Measurements from ENCODE around the gene AK8. TPM values are rescaled to one million over a fixed set of nuclear protein-coding genes. Genes with fewer than 3 reads are reported as not detected.

The AK8 gene
- polyA plus RNA-seq, 1 of the 3 experiments (the other 2 are of a cell fraction), result 0.77 TPM

DNA sequence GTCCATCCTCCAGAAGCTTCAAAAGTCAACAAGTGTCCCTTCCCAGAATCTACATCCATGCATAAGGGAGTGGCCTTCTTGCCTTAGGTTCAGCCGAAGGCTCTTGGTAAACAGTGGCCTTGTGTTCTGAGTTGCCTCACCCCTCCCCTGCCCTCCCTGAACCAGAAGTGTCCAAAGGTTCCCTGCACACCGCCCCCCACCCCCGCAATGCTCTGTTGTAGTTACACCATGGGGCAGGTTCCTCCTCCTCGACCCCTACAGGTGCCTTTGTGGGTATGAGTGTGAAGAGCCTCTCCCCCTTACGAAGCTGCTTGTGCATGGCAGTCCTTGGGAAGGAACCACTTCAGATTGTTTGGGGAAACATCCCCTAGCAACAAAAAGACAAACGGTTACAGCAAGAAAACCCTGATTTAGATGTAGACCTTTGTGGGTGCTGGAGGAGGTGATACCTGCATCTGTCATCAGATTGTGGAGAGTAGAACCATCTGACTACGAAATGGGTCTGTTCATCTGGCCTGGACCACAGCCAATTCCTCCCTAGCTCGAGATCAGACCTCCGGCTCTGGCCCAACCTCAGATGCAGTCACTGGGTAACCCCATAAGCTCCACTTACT, 7.7 kb upstream of the AK8 start (continued):
- TF ChIP-seq, protein P1, sequence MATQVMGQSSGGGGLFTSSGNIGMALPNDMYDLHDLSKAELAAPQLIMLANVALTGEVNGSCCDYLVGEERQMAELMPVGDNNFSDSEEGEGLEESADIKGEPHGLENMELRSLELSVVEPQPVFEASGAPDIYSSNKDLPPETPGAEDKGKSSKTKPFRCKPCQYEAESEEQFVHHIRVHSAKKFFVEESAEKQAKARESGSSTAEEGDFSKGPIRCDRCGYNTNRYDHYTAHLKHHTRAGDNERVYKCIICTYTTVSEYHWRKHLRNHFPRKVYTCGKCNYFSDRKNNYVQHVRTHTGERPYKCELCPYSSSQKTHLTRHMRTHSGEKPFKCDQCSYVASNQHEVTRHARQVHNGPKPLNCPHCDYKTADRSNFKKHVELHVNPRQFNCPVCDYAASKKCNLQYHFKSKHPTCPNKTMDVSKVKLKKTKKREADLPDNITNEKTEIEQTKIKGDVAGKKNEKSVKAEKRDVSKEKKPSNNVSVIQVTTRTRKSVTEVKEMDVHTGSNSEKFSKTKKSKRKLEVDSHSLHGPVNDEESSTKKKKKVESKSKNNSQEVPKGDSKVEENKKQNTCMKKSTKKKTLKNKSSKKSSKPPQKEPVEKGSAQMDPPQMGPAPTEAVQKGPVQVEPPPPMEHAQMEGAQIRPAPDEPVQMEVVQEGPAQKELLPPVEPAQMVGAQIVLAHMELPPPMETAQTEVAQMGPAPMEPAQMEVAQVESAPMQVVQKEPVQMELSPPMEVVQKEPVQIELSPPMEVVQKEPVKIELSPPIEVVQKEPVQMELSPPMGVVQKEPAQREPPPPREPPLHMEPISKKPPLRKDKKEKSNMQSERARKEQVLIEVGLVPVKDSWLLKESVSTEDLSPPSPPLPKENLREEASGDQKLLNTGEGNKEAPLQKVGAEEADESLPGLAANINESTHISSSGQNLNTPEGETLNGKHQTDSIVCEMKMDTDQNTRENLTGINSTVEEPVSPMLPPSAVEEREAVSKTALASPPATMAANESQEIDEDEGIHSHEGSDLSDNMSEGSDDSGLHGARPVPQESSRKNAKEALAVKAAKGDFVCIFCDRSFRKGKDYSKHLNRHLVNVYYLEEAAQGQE (IDR thresholded peaks at IDR 0.05; ENCODE audit: low read depth, low read length), result no peak
- TF ChIP-seq, protein P2, sequence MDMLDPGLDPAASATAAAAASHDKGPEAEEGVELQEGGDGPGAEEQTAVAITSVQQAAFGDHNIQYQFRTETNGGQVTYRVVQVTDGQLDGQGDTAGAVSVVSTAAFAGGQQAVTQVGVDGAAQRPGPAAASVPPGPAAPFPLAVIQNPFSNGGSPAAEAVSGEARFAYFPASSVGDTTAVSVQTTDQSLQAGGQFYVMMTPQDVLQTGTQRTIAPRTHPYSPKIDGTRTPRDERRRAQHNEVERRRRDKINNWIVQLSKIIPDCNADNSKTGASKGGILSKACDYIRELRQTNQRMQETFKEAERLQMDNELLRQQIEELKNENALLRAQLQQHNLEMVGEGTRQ (IDR thresholded peaks at IDR 0.05; ENCODE audit: borderline replicate concordance, low read depth, low read length), result no peak
- TF ChIP-seq ELF1 (IDR thresholded peaks at IDR 0.05), result no peak

DNA sequence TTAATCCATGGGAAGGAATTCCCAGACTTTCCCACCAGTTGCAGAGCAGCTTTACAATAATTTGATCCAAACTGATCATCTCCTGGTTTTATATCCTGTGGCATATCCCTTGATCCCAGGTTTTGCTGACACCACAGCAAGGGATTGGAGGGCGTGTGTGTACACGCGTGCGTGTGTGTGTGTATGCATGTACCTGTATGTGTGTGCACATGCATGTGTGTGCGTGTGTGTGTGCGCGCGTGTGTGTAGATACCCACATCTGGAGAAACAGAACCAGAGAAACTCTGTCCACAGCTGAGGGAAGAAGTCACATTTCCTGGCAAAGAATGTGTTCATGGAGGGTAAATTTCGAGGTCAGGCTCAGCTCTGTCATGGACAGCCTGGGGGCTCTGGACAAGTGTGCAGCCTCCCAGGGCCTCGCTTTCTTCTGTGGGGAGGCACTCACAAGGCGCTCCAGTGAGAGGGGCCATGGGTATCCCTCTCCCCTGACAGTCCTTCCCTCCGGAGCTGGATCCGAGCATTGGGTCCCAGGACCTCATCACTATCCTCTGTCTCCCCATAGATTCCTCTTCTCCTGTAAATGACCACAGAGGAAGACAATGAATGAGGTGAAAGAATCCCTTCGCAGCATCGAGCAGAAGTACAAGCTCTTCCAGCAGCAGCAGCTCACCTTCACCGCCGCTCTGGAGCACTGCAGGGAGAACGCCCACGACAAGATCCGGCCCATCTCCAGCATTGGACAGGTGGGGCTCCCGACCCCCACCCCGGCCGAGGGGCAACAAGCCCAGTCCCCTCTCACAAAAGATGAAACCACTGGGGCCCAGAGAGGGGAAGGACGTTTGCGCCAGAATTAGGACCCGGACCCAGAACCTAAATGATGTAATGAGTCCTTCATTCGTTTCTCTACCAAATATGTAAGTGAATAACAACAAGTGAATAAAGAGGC, 5.5 kb upstream of the AK8 start:
- ChIA-PET CTCF (interaction anchor here (1.2 to 4.7 kb wide), 2 partner anchors 19 to 34 kb away, joined by 3 to 26 read pairs; no protein-coding TSS in a partner anchor), POLR2A (no interaction called here)
- 90% methylated on average over 18 of the region's 27 CpGs for WGBS (ENCODE audit: low lambda C conversion rate)
- no peaks in the 10 kb centered on the region for H3F3A ChIP-seq (replicated peaks; ENCODE audit: insufficient read depth)
- H3K27me3 ChIP-seq (ENCODE audit: insufficient read depth), result no peaks in the 10 kb centered on the region
- DNase-seq, result no peak
- no peaks in the 10 kb centered on the region for H3K79me2 ChIP-seq (ENCODE audit: insufficient read depth)
- H3K4me1 ChIP-seq (ENCODE audit: control insufficient read depth in 1 of 2, insufficient read depth in 2 of 2, low read depth in 1 of 2, low read length in 1 of 2), result no peaks in the 10 kb centered on the region; a peak in 1 of 4 replicates
- no peaks in the 10 kb centered on the region for H4K20me1 ChIP-seq (ENCODE audit: insufficient read depth)
- no peak overlapping the region for H3K4me3 ChIP-seq (ENCODE audit: low read depth in 2 of 2, low read length in 1 of 2)
- no peak overlapping the region for H3K27ac ChIP-seq (ENCODE audit: low read depth in 2 of 2, low read length in 1 of 2)
- H3K9me3 ChIP-seq, result no peaks in the 10 kb centered on the region
- no peak overlapping the region for H3K4me2 ChIP-seq
- H3K9me2 ChIP-seq, result no peaks in the 10 kb centered on the region
- H2AFZ ChIP-seq (ENCODE audit: low read depth), result no peak overlapping the region
- no peaks in the 10 kb centered on the region for H3K36me3 ChIP-seq (replicated peaks in 1 of 2; ENCODE audit: control insufficient read depth in 1 of 2, insufficient read depth in 2 of 2, low read length in 1 of 2)
- no peak overlapping the region for H3K9ac ChIP-seq
- TF ChIP-seq, protein P1 (IDR thresholded peaks at IDR 0.05; ENCODE audit: low read depth, low read length), result no peak
- no peak for TF ChIP-seq MEF2A (IDR thresholded peaks at IDR 0.05; ENCODE audit: borderline replicate concordance, low read depth)
- no peak for TF ChIP-seq TCF12 (IDR thresholded peaks at IDR 0.05)
- no peak for TF ChIP-seq TEAD4 (IDR thresholded peaks at IDR 0.05; ENCODE audit: borderline replicate concordance, insufficient read depth)
- TF ChIP-seq TAF1 (IDR thresholded peaks at IDR 0.05; ENCODE audit: borderline replicate concordance, low read depth, low read length), result no peak
- TF ChIP-seq POLR2AphosphoS5 (IDR thresholded peaks at IDR 0.05; ENCODE audit: low read depth, low read length), result no peak
- TF ChIP-seq ELF1 (IDR thresholded peaks at IDR 0.05), result no peak
- TF ChIP-seq, protein P3, sequence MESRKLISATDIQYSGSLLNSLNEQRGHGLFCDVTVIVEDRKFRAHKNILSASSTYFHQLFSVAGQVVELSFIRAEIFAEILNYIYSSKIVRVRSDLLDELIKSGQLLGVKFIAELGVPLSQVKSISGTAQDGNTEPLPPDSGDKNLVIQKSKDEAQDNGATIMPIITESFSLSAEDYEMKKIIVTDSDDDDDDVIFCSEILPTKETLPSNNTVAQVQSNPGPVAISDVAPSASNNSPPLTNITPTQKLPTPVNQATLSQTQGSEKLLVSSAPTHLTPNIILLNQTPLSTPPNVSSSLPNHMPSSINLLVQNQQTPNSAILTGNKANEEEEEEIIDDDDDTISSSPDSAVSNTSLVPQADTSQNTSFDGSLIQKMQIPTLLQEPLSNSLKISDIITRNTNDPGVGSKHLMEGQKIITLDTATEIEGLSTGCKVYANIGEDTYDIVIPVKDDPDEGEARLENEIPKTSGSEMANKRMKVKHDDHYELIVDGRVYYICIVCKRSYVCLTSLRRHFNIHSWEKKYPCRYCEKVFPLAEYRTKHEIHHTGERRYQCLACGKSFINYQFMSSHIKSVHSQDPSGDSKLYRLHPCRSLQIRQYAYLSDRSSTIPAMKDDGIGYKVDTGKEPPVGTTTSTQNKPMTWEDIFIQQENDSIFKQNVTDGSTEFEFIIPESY (IDR thresholded peaks at IDR 0.05; ENCODE audit: borderline replicate concordance, low read depth), result no peak
- TF ChIP-seq NRF1 (IDR thresholded peaks at IDR 0.05; ENCODE audit: low read depth, low read length), result no peak
- TF ChIP-seq JUND (IDR thresholded peaks at IDR 0.05), result no peak
- TF ChIP-seq SIN3A (IDR thresholded peaks at IDR 0.05; ENCODE audit: borderline replicate concordance, low read depth, low read length), result no peak
- no peak for TF ChIP-seq RAD21 (IDR thresholded peaks at IDR 0.05; ENCODE audit: low read length)
- TF ChIP-seq, protein P4, sequence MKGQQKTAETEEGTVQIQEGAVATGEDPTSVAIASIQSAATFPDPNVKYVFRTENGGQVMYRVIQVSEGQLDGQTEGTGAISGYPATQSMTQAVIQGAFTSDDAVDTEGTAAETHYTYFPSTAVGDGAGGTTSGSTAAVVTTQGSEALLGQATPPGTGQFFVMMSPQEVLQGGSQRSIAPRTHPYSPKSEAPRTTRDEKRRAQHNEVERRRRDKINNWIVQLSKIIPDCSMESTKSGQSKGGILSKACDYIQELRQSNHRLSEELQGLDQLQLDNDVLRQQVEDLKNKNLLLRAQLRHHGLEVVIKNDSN (IDR thresholded peaks at IDR 0.05; ENCODE audit: borderline replicate concordance, low read depth), result no peak
- TF ChIP-seq, protein P5, sequence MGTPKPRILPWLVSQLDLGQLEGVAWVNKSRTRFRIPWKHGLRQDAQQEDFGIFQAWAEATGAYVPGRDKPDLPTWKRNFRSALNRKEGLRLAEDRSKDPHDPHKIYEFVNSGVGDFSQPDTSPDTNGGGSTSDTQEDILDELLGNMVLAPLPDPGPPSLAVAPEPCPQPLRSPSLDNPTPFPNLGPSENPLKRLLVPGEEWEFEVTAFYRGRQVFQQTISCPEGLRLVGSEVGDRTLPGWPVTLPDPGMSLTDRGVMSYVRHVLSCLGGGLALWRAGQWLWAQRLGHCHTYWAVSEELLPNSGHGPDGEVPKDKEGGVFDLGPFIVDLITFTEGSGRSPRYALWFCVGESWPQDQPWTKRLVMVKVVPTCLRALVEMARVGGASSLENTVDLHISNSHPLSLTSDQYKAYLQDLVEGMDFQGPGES (IDR thresholded peaks at IDR 0.05; ENCODE audit: low read depth, low read length), result no peak
